ENCODE data around the gene NGEF.

DNA sequence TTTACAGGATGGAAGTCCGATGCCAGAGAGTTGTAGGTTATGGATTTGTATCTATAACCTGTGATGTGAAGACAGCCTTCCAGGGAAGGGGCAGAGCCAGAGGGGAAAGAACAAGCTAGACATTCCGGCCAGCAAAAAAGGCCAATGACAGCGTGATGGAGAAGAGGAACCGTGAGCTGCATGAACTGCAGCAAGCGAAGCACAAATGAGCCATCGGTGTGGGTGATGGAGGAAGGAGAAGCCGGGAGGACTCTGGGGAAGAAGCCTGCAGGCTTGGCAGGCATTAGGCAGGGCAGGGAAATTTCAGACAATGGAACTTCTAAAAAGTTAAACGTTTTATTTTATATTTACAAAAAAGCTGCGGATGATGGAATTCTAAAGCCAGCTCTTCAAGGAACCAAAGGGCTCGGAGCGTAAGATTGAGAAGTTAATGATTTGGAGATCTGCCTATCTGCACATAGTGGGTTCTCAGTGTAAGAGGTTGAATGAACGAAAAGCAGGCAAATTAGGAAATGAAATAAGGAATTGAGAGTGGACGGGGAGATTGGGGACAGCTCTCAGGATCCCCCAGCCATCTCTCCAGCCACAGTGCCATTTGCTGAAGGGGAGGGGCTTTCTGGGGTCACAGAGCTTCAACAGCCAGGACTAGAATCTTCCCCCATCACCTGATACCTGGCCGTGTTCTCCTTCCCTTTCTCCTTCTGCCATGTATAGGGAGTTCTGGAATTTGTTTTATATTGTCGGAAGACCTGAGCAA lies 28.4 kb downstream of the NGEF start:
- no peak for TF ChIP-seq CTCF (IDR thresholded peaks at IDR 0.05; ENCODE audit: low read length)
- TF ChIP-seq EZH2 (IDR thresholded peaks at IDR 0.05; ENCODE audit: borderline replicate concordance, low read length), result no peak

Measured in OCI-LY1 (cell line).